ENCODE data around the gene GNAS-AS1.
A peak's percentile ranks its signal among the peaks of the same experiment; 100 is the strongest.

The GNAS-AS1 gene

GRCh38 chr20:58855506-58856389, 5.0 kb upstream of the GNAS-AS1 start:
- no peak for DNase-seq

DNA sequence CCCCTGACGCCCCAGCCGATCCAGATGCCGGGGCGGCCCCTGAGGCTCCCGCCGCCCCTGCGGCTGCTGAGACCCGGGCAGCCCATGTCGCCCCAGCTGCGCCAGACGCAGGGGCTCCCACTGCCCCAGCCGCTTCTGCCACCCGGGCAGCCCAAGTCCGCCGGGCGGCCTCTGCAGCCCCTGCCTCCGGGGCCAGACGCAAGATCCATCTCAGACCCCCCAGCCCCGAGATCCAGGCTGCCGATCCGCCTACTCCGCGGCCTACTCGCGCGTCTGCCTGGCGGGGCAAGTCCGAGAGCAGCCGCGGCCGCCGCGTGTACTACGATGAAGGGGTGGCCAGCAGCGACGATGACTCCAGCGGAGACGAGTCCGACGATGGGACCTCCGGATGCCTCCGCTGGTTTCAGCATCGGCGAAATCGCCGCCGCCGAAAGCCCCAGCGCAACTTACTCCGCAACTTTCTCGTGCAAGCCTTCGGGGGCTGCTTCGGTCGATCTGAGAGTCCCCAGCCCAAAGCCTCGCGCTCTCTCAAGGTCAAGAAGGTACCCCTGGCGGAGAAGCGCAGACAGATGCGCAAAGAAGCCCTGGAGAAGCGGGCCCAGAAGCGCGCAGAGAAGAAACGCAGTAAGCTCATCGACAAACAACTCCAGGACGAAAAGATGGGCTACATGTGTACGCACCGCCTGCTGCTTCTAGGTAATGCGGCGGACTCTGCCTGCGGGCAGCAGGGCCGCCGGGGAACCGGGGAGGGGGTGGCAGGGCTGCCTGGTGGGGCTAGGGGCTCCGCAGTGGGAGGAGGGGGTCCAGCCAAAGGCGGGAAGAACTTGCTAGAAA, 4.2 kb upstream of the GNAS-AS1 start:
- no peak for DNase-seq

DNA sequence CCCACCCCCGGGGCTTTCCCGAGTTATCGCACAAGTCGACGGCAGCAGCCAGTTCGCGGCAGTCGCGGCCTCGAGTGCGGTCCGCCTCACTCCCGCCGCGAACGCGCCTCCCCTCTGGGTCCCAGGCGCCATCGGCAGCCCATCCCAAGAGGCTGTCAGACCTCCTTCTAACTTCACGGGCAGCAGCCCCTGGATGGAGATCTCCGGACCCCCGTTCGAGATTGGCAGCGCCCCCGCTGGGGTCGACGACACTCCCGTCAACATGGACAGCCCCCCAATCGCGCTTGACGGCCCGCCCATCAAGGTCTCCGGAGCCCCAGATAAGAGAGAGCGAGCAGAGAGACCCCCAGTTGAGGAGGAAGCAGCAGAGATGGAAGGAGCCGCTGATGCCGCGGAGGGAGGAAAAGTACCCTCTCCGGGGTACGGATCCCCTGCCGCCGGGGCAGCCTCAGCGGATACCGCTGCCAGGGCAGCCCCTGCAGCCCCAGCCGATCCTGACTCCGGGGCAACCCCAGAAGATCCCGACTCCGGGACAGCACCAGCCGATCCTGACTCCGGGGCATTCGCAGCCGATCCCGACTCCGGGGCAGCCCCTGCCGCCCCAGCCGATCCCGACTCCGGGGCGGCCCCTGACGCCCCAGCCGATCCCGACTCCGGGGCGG, 3.4 kb upstream of the GNAS-AS1 start:
- no peak for DNase-seq

DNA sequence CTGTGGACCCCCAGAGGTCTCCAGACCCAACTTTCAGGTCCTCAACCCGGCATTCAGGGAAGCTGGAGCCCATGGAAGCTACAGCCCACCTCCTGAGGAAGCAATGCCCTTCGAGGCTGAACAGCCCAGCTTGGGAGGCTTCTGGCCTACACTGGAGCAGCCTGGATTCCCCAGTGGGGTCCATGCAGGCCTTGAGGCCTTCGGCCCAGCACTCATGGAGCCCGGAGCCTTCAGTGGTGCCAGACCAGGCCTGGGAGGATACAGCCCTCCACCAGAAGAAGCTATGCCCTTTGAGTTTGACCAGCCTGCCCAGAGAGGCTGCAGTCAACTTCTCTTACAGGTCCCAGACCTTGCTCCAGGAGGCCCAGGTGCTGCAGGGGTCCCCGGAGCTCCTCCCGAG, 2.8 kb upstream of the GNAS-AS1 start:
- no peak for DNase-seq

GRCh38 chr20:58852543-58853271, 2.0 kb upstream of the GNAS-AS1 start, which contains the start of gene GNAS:
TSS of gene GNAS (plus strand) at chr20:58852716.
- DNase-seq: peak; percentile 64

- DNase-seq: no peak
These were observed 1.3 kb upstream of the GNAS-AS1 start for GRCh38 chr20:58851969-58852458.

- no peak for DNase-seq
These were observed 693 bp upstream of the GNAS-AS1 start for GRCh38 chr20:58851221-58851968.

GRCh38 chr20:58847463-58847862, 3.2 kb downstream of the GNAS-AS1 start:
- DNase-seq: no peak

- DNase-seq: no peak
These were observed 5.0 kb downstream of the GNAS-AS1 start for GRCh38 chr20:58845706-58846105.

DNA sequence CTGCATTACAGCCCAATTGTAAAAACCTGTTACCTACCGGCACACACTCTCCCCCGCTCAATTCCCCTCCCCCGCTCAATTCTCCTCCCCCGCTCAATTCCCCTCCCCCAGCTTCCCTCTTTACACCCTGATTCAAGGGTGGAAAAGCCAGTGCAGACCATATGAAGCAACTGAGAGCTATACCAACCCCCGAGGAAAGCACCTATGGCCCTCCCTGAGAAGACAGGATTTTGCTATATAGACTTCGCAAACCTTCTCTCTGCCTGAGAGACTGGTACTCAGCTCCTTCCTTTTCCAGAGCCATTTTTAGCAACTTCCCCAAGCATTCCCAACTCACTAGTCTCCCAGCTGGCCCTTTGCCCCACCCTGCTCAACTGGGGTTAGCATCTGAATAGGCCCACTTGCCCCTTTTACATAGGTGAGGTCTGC, 7.6 kb downstream of the GNAS-AS1 start:
- DNase-seq: no peak

- no peak for DNase-seq
These were observed 8.4 kb downstream of the GNAS-AS1 start for GRCh38 chr20:58842276-58842675.

GRCh38 chr20:58841539-58842264, 9.0 kb downstream of the GNAS-AS1 start:
- no peak for DNase-seq

GRCh38 chr20:58840816-58841538, 9.7 kb downstream of the GNAS-AS1 start:
- DNase-seq: no peak

DNA sequence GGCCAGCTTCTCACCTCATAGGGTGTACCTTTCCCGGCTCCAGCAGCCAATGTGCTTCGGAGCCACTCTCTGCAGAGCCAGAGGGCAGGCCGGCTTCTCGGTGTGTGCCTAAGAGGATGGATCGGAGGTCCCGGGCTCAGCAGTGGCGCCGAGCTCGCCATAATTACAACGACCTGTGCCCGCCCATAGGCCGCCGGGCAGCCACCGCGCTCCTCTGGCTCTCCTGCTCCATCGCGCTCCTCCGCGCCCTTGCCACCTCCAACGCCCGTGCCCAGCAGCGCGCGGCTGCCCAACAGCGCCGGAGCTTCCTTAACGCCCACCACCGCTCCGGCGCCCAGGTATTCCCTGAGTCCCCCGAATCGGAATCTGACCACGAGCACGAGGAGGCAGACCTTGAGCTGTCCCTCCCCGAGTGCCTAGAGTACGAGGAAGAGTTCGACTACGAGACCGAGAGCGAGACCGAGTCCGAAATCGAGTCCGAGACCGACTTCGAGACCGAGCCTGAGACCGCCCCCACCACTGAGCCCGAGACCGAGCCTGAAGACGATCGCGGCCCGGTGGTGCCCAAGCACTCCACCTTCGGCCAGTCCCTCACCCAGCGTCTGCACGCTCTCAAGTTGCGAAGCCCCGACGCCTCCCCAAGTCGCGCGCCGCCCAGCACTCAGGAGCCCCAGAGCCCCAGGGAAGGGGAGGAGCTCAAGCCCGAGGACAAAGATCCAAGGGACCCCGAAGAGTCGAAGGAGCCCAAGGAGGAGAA, 10.5 kb downstream of the GNAS-AS1 start:
- no peak for DNase-seq

GRCh38 chr20:58839474-58839874, 11.2 kb downstream of the GNAS-AS1 start:
- peak; percentile 29 for DNase-seq

DNA sequence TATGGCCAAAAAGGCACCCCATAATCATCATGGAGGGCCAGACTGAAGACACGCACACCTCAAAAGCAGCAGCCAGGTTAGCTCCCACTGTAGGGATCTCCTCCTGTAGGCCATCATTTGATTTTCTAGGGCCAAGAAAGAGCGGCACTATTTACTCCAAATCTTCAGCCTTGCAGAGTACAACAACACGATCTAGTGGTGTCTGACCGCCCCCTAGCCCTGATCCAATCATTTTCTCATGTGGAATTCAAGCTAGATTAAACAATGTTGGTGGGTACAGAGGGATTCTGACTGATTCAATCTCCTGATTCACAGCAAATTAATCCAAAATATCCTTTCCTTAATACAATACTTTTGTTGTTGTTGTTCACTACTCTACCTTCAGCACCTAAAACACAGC, 12.5 kb downstream of the GNAS-AS1 start:
- DNase-seq: no peak

- DNase-seq: no peak
These were observed 13.0 kb downstream of the GNAS-AS1 start for GRCh38 chr20:58837717-58838116.

DNA sequence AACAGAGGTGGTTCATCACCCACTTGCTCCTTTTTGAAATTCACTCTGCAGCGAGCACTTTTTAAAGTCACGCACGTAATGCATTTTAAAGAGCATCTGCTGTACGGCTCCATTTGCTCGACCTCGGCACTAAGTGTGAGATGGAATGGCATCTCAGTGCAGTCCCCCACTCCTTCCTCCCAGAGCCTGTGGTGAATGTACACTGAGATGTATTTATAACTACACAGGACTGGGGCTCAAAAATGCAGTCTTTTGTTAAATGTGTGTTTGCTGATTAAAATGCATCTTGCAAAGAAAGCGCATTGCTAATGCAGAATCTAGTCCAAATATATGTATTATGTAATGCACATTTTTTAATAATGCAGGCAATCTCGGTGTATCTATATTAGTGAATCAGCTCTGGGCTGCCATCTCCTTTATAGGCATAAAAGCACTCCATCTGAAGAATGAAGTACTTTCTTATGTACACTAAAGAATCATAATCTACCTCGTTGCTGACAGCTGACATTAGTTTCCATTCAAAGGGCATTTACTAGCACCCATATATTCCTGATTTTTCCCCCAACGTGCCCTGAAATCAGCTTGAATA, 14.0 kb downstream of the GNAS-AS1 start:
- DNase-seq: no peak

- no peak for DNase-seq
These were observed 15.5 kb downstream of the GNAS-AS1 start for GRCh38 chr20:58835231-58835630.

All from fibroblast of skin of scalp (primary cell).